HG03064 (cell line): Measurements from ENCODE around the gene STX11.
"Not testable (repeated sequence)": the region's sequence is repeated elsewhere in the genome, so short reads cannot be mapped to it uniquely, and the experiment has no call there.

Experiments used
- ATAC-seq: cut with Tn5 transposase; IDR thresholded peaks from one replicate; pipeline ENCODE4 v1.9.1; 2021; ENCODE audit warnings: low read depth; ENCODE audit not compliant: unreplicated experiment

STX11 gene

DNA sequence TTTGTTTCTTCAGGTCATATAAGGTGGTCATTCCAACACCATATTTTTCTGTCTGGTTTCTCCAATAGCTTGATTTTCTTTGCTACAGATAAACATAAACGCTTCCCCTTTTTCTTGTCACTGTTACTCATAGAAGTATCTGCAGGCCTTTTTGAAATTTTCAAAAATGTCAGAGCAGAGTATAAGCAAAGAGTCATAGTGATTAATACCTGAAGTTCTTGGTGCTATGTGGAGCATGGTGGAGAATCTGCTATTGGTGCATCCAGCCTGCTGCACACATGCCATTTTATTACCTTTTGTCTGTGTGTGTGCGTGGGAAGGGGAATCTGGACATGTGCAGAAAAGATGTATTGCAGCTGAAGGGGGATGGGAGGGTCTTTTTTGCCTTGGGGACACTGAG, 19.7 kb downstream of the STX11 start:
- ATAC-seq = no peak

DNA sequence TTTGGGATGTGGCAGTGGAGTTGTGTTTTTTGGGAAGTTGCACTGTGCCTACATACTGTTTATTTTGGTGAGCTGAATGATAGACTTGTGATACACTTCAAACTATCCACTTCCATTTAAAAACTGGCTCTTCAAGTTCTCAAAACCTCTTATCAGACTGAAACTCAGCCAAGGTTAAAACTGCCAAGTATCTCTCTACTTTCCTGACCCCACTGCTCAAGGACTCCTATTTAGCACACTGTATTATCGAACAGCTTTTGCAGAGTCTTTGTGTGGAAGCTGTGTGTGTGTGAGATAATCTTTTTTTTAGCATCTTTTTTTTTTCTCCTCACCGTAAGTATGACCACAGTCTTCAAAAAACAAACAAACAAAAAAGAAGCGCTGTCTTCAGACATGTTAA, 21.1 kb downstream of the STX11 start:
- no peak for ATAC-seq

DNA sequence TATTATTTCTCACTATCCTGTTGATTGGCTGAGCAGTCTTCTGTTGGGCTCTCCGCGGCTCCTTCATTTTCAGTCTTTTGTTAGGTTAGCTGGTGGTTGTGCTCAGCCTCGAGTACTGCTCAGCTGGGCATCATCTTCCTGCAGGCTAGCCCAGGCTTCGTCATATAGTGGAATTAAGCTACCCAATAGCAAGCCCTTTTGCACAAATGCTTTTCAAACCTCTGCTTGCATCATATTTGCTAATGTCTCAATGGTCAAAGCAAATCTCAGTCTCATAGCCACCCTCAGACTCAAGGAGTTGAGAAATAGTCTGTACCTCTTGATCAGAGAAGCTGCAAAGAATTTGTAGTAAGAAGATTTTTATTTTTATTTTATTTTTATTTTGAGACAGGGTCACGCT, 23.7 kb downstream of the STX11 start:
- no peak for ATAC-seq

DNA sequence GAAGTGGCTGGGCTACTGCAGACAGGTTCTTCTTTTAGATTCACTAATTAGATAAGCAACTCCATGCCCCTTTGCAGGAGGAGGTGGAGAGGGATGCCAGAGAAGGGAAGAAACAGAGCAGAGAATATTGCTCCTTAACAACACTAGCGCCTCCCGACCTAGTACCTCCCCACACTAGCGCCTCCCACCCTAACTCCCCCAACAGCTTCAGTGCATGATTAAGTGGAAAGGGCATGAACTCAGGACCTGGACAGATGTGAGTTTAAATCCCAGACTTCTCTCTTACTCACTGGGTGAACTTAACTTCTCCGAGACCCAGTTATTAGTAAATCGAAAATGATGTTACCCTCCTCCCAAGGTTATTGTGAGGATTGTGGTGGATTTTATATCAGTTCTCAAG, 25.7 kb downstream of the STX11 start:
- ATAC-seq = no peak

DNA sequence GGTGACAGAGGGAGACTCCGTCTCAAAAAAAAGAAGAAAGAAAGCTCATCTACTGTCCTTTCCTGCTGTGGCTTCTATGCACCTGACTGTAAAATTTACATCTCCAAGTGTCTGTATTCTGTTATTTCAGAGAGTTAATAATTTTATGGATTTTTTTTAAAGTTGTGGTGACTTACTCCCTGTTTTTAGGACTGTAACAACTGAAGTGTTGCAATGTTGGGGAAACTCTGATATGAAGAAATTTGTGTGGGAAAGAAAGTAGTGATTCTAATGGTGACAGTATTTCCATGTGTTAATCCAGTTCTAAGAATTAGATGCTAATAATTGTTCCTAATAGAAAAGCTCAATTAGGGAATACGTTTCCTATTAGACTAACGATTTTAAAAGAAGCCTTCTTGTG, 27.4 kb downstream of the STX11 start:
- ATAC-seq = no peak

DNA sequence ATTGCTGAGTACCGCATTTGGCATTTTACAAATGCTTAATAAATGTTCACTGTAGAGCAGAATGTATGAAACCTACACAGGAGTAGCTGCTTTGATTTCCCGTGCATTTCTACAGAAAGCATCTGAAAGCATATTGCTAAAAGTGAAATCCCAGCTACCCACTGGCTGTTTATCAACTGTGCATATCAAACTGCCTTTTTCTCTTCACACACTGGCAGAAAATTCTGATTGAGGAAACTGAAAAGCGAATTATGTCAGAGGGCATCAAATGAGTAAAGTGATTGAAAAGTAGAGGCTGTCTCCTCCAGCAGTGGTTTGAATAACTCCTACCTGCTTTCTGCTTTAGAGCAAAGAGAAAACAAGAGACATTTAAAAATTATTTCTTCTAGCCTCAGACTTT, 28.0 kb downstream of the STX11 start:
- no peak for ATAC-seq

DNA sequence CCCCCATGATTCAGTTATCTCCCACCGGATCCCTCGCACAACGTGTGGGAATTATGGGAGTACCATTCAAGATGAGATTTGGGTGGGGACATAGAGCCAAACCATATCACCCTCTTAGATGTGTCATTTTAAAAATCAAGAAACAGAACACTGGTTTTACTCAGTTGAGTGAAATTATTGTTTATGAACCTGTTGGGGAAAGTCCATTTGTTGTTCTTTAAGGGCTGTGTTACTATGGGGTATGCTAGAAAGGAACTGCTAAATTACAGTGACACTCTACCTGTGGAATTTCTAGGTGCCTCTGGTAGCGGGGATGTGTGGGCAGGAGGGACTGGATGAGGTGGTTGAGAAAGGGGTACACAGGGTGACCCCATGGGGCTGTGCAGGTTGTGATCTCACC, 28.9 kb downstream of the STX11 start:
- no peak for ATAC-seq

DNA sequence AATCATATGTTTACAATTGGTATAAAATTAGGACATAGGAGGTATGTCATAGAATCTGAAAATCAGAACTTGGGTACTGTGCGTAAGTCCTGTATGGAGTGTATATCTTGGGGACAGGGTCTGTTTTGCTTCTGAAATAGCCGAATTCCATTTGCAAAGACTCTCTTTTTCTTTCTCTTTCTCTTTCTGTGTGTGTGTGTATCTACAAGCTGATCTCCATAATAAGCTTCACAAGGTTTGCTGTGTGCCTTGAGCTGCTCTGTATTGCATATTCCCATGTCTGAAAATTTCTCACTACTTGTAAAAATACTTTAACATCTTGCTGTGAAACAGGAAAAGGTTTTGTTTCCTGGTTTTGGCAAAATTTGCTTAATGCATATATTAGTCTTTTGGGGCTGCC, 29.5 kb downstream of the STX11 start:
- ATAC-seq = no peak

DNA sequence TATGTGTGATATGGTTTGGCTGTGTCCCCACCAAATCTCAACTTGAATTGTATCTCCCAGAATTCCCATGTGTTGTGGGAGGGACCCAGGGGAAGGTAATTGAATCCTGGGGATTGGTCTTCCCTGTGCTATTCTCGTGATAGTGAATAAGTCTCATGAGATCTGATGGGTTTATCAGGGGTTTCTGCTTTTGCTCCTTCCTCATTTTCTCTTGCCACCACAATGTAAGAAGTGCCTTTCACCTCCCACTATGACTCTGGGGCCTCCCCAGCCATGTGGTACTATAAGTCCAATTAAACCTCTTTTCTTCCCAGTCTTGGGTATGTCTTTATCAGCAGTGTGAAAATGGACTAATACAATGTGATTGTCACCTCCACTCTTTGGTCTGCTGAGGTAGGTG, 30.0 kb downstream of the STX11 start:
- ATAC-seq = not testable (repeated sequence)

DNA sequence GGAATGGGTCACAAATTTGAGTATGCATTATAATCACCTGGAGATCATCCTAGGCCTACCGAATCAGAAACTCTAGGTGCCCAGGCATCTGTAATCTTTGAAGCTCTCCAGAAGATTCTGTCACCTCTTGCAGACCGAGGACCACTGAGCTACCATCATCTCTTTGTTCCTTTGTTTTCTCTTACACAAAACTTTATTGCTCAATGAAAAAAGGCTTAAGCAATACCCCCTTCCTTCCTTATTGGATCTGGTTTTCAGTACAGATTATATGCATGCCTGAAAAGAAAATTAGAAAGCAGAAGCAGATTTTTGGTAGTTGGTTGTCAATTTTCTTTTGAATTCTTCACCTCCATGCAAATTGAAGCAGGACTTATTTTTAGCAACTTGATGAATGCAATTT, 31.3 kb downstream of the STX11 start:
- no peak for ATAC-seq

DNA sequence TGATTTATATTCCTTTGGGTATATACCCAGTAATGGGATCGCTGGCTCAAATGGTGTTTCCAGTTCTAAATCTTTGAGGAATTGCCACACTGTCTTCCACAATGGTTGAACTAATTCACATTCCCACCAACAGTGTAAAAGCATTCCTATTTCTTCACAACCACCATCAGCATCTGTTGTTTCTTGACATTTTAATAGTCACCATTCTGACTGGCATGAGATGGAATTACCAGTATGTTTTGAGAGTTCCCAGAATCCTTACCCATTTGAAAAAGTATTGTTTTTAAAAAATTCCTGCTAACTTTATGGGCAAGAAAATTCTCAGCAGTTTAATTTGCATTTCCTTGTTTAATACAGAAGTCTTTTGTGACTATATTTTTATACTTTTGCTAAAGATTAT, 33.9 kb downstream of the STX11 start:
- ATAC-seq = not testable (repeated sequence)

DNA sequence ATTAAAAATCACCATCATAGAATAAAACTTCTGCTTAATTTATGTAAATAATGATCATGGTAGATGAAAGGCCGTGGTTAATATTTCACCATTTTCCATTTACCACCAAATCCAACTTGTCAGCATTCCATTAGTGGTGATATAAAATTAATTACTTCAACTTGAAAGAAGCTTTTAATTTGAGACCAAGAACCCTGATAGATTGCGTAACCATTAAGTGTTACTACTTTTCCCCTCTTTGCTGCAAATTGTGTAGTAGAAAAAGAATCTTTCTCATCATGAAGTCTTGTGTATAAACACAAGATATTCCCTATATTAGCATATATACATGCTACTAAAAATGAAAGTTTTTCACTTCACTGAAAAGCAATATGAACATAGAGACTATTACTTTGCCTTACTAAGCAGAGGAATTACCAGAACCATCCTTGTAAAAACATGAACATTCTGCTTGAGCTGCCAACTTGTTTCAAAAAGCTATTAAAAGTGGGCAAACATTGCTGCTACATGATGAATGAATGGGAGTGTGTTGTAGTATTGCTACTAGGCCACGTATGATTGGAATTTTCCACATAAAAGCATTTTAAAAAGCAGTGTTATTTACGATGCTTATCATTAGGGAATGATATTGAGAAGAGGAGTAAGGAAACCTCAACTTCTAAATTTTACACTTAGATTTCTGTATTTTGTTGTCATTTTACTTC, 35.0 kb downstream of the STX11 start:
- no peak for ATAC-seq

DNA sequence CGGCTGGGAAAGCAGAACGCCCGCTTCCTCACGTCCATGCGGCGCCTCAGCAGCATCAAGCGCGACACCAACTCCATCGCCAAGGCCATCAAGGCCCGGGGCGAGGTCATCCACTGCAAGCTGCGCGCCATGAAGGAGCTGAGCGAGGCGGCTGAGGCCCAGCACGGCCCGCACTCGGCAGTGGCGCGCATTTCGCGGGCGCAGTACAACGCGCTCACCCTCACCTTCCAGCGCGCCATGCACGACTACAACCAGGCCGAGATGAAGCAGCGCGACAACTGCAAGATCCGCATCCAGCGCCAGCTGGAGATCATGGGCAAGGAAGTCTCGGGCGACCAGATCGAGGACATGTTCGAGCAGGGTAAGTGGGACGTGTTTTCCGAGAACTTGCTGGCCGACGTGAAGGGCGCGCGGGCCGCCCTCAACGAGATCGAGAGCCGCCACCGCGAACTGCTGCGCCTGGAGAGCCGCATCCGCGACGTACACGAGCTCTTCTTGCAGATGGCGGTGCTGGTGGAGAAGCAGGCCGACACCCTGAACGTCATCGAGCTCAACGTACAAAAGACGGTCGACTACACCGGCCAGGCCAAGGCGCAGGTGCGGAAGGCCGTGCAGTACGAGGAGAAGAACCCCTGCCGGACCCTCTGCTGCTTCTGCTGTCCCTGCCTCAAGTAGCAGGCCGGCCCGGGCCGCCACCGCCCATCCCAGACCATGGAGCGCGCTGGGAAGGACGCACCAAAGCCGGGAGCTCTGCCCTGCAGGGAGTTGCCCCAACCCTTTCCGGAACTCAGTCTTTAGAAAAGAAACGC, 36.7 kb downstream of the STX11 start:
- ATAC-seq = no peak

DNA sequence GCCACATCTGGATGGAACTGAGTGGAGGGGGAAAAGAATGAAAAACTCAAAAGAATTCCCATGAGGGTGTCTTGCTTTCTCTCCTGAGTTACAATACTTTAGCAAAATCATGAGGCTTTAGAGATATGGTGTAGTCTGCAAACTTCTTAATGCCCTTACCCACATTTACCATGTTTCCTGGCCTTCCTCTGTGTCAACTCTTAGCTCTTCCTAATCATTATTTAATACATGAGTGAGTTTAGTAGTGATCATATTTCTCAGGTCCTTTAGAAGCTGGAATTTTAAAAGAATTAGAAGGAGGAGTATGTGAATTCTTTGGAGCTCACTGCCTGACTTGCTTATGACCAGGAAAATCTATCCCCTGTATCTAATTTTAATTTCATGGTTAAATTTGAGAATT, 39.0 kb downstream of the STX11 start:
- ATAC-seq = no peak

DNA sequence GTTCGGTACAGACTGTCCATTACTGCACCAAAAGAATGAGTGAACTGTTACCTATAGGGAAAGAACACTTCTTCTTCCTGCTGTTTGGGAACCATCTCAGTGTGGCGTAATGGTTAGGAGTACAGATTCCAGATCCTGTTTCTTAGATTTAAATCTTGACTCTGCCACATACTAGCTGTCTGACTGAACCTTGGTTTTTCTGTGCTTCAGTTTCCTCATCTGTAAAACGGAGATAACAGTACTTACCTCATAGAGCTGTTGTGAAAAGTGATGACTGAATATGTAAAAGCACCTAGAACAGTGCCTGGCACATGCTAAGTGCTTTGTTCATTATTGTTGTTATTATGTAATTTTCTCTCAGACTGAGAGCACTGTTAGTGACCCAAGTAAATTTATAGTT, 39.8 kb downstream of the STX11 start:
- ATAC-seq = no peak

DNA sequence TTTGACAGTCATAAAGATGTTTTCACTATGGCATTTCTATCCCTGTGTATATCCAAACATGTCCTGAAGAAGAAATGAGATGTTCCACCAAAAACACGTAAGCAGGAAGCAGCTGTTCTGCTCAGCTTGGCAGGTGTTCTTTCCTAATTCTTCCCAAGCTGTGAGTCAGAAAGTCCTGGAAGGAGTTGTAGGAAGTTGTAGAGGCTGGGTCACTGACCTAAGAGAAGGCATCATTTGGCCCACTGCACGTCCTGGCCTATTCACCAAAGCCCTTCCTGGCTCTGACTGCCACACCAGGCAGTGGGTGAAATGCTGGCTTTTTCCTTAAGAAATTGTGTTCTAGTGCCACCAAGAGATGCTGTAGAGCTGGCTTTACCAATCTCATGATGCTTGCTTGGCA, 40.3 kb downstream of the STX11 start:
- ATAC-seq = no peak

DNA sequence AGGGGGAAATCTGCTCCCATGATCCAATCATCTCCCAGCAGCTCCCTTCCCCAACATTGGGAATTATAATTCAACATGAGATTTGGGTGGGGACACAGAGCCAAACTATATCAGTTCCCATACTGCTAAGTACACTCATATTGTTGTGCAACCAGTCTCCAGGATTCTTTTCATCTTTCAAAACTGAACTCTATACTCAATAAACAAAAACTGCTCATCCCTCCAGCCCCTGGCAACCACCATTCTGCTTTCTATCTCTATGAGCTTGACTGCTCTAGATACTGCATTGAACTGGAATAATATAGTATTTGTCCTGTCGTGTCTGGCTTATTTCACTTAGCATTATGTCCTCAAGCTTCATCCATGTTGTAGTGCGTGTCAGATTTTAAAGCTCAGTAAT, 42.9 kb downstream of the STX11 start:
- no peak for ATAC-seq

DNA sequence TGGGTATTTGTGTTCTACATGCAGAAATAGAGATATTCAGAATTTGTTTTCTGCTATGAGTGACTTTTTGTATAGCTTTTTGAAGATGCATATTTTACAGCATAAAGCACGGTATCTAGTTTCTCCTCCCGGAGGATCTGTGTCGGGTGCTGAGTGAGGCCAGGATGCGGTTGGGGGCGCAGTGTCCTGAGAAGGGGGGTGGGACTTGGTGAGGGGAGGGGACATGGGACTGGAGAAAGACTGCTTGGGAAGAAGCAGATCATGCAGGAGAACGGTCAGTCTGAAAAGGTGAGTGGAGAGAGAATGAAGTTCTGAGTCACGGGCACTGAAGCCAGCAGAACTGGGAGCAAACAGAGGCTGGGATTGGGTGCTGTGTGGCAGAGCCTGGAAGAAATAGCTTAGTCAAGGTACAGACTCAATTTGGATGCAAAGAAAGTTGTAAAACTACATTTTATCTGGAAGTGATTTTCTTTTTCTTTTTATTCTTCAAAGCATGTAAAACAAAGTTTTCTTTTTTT, 44.0 kb downstream of the STX11 start:
- ATAC-seq = no peak

DNA sequence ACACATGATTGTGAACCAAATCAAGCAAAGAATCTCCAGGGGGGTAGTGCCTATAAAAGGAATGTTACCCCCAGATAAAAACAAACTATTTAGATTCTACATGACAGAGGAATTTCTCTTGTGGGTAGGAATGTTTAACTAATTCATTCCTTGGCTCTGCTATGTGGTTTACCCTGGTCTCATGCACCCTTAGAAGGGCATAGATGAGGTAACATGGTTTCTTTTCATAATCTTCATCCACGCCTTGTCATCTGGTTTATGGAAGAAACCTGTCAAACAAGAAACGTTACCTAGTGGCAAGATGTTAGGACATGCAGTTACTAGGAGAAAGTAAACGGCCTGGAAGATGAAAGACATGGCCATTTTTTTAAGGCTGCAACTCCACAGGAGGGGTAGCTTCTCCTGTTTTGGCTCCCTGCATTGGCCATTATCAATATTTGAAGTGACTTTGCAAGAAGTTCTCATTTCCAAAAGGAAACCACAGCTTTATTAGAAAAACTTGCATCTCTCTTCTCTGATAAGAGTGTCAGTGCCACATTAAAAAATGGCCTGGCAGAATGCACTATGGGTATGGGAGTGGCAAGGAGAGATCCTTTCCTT, 45.5 kb downstream of the STX11 start:
- no peak for ATAC-seq

DNA sequence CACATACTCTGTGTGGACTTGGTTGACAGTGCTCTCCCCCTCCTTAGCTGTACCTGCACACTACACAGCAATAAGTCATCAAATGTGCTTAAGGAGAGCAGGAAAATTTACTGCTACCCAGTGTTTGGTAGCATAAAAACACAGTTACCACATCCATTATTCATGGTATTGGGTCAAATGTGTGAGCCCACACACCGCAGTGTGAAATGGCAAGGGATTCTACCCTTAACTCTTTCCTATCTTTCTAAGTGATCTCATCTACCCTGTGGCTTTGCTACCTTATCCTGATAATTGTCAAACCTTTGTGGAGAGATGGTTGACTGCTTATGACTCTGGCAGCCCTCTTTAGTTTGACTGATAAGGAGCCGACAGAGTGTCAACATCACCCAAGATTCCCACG, 47.6 kb downstream of the STX11 start:
- ATAC-seq = no peak

DNA sequence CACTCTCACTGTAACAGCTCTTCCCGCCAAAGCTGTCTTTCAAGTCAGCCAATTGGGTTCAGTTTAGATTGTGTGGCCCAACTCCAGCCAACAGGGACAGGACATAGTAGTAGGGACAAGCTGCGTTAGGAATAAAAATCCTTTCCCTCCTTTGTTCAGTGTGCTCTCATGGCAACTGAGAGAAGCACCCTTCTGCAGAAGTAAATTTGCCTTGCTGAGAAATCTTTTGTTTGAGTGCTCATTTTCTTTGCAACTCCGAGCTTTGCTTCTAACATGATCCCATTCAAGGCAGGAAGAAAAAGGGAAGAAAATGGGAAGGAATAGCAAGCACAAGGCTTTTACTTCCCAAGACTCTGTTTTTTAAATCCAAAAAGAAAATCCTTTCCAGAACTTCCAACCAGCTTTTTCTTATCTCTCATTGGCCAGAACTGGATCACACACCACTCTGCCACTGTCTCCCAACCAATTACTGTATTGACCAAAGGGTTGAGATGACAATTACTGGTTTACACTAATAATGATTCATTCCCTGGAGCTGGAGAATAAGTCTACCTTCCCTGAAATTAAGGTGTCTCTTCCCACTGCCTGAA, 52.7 kb downstream of the STX11 start:
- no peak for ATAC-seq
